HEK293 (cell line): ENCODE results near the gene SURF4.
A peak's percentile ranks its signal among the peaks of the same experiment; 100 is the strongest.

Experiments used
- CTCF ChIA-PET: fragments of 350-600 bp; formaldehyde crosslinking; extraction: SDS; loops from one replicate; lab custom pipeline; 2021; ENCODE audit warnings: antibody characterized with exemption; lab: Yijun Ruan, JAX
- POLR2A ChIA-PET: fragments of 300-600 bp; formaldehyde crosslinking; extraction: SDS; loops from one replicate; lab custom pipeline; 2020; ENCODE audit warnings: antibody characterized with exemption, inconsistent platforms; lab: Yijun Ruan, JAX
- H3K27ac ChIP-seq: fragments of 200-500 bp; sonication (Bioruptor generic); 2 replicates; pipeline ENCODE4 v1.5.1; 2014; ENCODE audit warnings: low read depth, low read length, control low read depth, inconsistent platforms; ENCODE audit errors: extremely low read depth
- H3K36me3 ChIP-seq, 2 experiments: fragments of 200-500 bp in 1 of 2; sonication (Bioruptor generic) in 1 of 2; 1 replicate in 1 of 2; 2 replicates in 1 of 2; pipeline ENCODE4 v1.5.1; 2014 to 2017; ENCODE audit warnings: inconsistent platforms in 2 of 2, low read length in 2 of 2; ENCODE audit not compliant: control insufficient read depth in 2 of 2, insufficient read depth in 1 of 2
- H3K4me1 ChIP-seq: fragments of 200-500 bp; sonication (Bioruptor generic); 2 replicates; pipeline ENCODE4 v1.5.1; 2014; ENCODE audit warnings: mild to moderate bottlenecking, low read length, inconsistent platforms; ENCODE audit not compliant: control insufficient read depth, insufficient read depth
- H3K4me3 ChIP-seq: 2 replicates; pipeline ENCODE4 v1.5.1; 2011; ENCODE audit warnings: low read depth, mild to moderate bottlenecking, control low read depth, low read length, moderate library complexity
- H3K9me3 ChIP-seq: fragments of 200-500 bp; sonication (Bioruptor generic); 2 replicates; pipeline ENCODE4 v1.5.1; 2014; ENCODE audit warnings: low read depth, low read length, inconsistent platforms; ENCODE audit not compliant: control insufficient read depth, insufficient read depth
- GLIS1 ChIP-seq: fragments of 450-650 bp; formaldehyde crosslinking; IDR thresholded peaks from 2 replicates; pipeline ENCODE4 v1.5.1; 2016; ENCODE audit warnings: missing biosample characterization, missing genetic modification characterization
- IKZF3 ChIP-seq: fragments of 450-650 bp; IDR thresholded peaks from 2 replicates; pipeline ENCODE4 v1.5.0; 2018; ENCODE audit warnings: missing biosample characterization, mild to moderate bottlenecking, missing genetic modification characterization, moderate library complexity
- PATZ1 ChIP-seq: fragments of 450-650 bp; formaldehyde crosslinking; IDR thresholded peaks from 2 replicates; pipeline ENCODE4 v1.5.1; 2016; ENCODE audit warnings: missing biosample characterization, missing genetic modification characterization
- PRDM10 ChIP-seq: fragments of 450-650 bp; formaldehyde crosslinking; IDR thresholded peaks from 2 replicates; pipeline ENCODE4 v1.5.1; 2016; ENCODE audit warnings: missing biosample characterization, missing genetic modification characterization
- REPIN1 ChIP-seq: fragments of 450-650 bp; formaldehyde crosslinking; IDR thresholded peaks from 2 replicates; pipeline ENCODE4 v1.5.1; 2017; ENCODE audit warnings: missing biosample characterization, missing genetic modification characterization, low read depth
- SCRT1 ChIP-seq: fragments of 450-650 bp; formaldehyde crosslinking; IDR thresholded peaks from 2 replicates; pipeline ENCODE4 v1.5.1; 2016; ENCODE audit warnings: missing biosample characterization, missing genetic modification characterization, borderline replicate concordance
- ZBTB10 ChIP-seq: fragments of 450-650 bp; formaldehyde crosslinking; IDR thresholded peaks from 2 replicates; pipeline ENCODE4 v1.5.1; 2016; ENCODE audit warnings: missing biosample characterization, missing genetic modification characterization
- ZNF10 ChIP-seq: fragments of 450-650 bp; formaldehyde crosslinking; IDR thresholded peaks from 2 replicates; pipeline ENCODE4 v1.5.1; 2017; ENCODE audit warnings: missing biosample characterization, missing genetic modification characterization
- ZNF157 ChIP-seq: fragments of 450-650 bp; formaldehyde crosslinking; IDR thresholded peaks from 2 replicates; pipeline ENCODE4 v1.5.1; 2016; ENCODE audit warnings: missing biosample characterization, missing genetic modification characterization
- ZNF2 ChIP-seq: fragments of 450-650 bp; formaldehyde crosslinking; IDR thresholded peaks from 2 replicates; pipeline ENCODE4 v1.5.1; 2016; ENCODE audit warnings: missing biosample characterization, missing genetic modification characterization
- ZNF280D ChIP-seq: fragments of 450-650 bp; formaldehyde crosslinking; IDR thresholded peaks from 2 replicates; pipeline ENCODE4 v1.5.1; 2016; ENCODE audit warnings: missing biosample characterization, missing genetic modification characterization
- ZNF302 ChIP-seq: fragments of 450-650 bp; formaldehyde crosslinking; IDR thresholded peaks from 2 replicates; pipeline ENCODE4 v1.5.1; 2016; ENCODE audit warnings: missing biosample characterization, missing genetic modification characterization, low read depth
- ZNF335 ChIP-seq: fragments of 450-650 bp; formaldehyde crosslinking; conservative IDR thresholded peaks from 2 replicates; pipeline ENCODE4 v1.5.1; 2016; ENCODE audit warnings: missing biosample characterization, missing genetic modification characterization
- ZNF513 ChIP-seq: fragments of 450-650 bp; IDR thresholded peaks from 2 replicates; pipeline ENCODE4 v1.5.1; 2018; ENCODE audit warnings: missing biosample characterization, missing genetic modification characterization
- ZNF514 ChIP-seq: fragments of 450-650 bp; formaldehyde crosslinking; IDR thresholded peaks from 2 replicates; pipeline ENCODE4 v1.5.1; 2016; ENCODE audit warnings: missing biosample characterization, missing genetic modification characterization
- ZNF843 ChIP-seq: fragments of 450-650 bp; formaldehyde crosslinking; IDR thresholded peaks from 2 replicates; pipeline ENCODE4 v1.5.1; 2016; ENCODE audit warnings: missing biosample characterization, missing genetic modification characterization
- ZSCAN18 ChIP-seq: fragments of 450-650 bp; formaldehyde crosslinking; IDR thresholded peaks from 2 replicates; pipeline ENCODE4 v1.5.1; 2016; ENCODE audit warnings: missing biosample characterization, missing genetic modification characterization
- ZSCAN5A ChIP-seq: fragments of 450-650 bp; formaldehyde crosslinking; IDR thresholded peaks from 2 replicates; pipeline ENCODE4 v1.5.1; 2016; ENCODE audit warnings: missing biosample characterization, missing genetic modification characterization

SURF4 gene

GRCh38 chr9:133375116-133375723 lies 640 bp downstream of the SURF4 start (continued):
- TF ChIP-seq PRDM10 (tag by site-specific recombination), result peak; percentile 50; the same call in 1 of the 2 replicates
- TF ChIP-seq IKZF3, result peak; percentile 36; the same call in 1 of the 2 replicates
- TF ChIP-seq ZNF335 (tag by site-specific recombination), result peak; percentile 65
- no peak for TF ChIP-seq ZNF280D (tag by site-specific recombination)
- no peak for TF ChIP-seq ZNF157 (tag by site-specific recombination)

- no peak overlapping the region for H3K27ac ChIP-seq
- peaks cover 7 to 38% of the 10 kb centered on the region in 2 experiments; a peak in 2 of 3 replicates for H3K36me3 ChIP-seq
- ChIA-PET CTCF (interaction anchor here (0.6 to 2.4 kb wide), 9 partner anchors 11 to 1362 kb away, joined by 3 to 8 read pairs (median 3); partner anchors contain the start of genes SURF1 and SURF2), POLR2A (interaction anchor here (0.9 to 3.9 kb wide), 7 partner anchors 9 to 110 kb away, joined by 3 to 18 read pairs (median 3); partner anchors contain the start of genes MED22, RPL7A, SURF1 and SURF2)
- peak overlapping the region; percentile 57 for H3K4me3 ChIP-seq
- no peaks in the 10 kb centered on the region for H3K9me3 ChIP-seq
- H3K4me1 ChIP-seq, result peaks cover 5% of the 10 kb centered on the region
- TF ChIP-seq ZSCAN5A (tag by site-specific recombination), result no peak
- peak; percentile 40; the same call in 1 of the 2 replicates for TF ChIP-seq GLIS1 (tag by site-specific recombination)
- TF ChIP-seq ZNF10 (tag by site-specific recombination), result no peak
- no peak for TF ChIP-seq ZNF2 (tag by site-specific recombination)
- TF ChIP-seq ZNF514 (tag by site-specific recombination), result no peak
- TF ChIP-seq ZNF302 (tag by site-specific recombination), result no peak
- no peak for TF ChIP-seq SCRT1 (tag by site-specific recombination)
- no peak for TF ChIP-seq ZNF843 (tag by site-specific recombination)
- no peak for TF ChIP-seq REPIN1
- TF ChIP-seq PATZ1 (tag by site-specific recombination), result no peak
- no peak for TF ChIP-seq ZBTB10 (tag by site-specific recombination)
- TF ChIP-seq ZNF513 (tag by site-specific recombination), result no peak
- TF ChIP-seq ZSCAN18, result no peak
Measured at GRCh38 chr9:133374612-133375115, 1.2 kb downstream of the SURF4 start.
